H1 (cell line): ENCODE data around the gene BAG2. TPM values are rescaled to one million over a fixed set of nuclear protein-coding genes. Genes with fewer than 3 reads are reported as not detected.

Experiments
- CTCF ChIA-PET: fragments of 300-600 bp; sonication (Branson Sonifier 250); formaldehyde crosslinking; loops from one replicate; lab custom pipeline; 2021; ENCODE audit not compliant: partially characterized antibody; lab: Charles Lee
- POLR2A ChIA-PET: fragments of 300-600 bp; sonication (Branson Sonifier 250); formaldehyde crosslinking; loops from one replicate; lab custom pipeline; 2021; ENCODE audit warnings: inconsistent platforms; ENCODE audit not compliant: partially characterized antibody; lab: Charles Lee
- DNase-seq, 2 experiments: peaks; one replicate each; pipeline versions ENCODE4 v3.0.0 to v3.0.0-alpha.2; 2010 to 2022; ENCODE audit warnings: low spot score in 2 of 2, low read depth in 1 of 2, mixed read lengths in 1 of 2
- FAIRE-seq: peaks from 2 replicates; lab custom pipeline; 2011; peaks lifted over from hg19 to GRCh38; lab: Jason Lieb, UNC
- H2AFZ ChIP-seq: 2 replicates; pipeline ENCODE4 v1.8.1; 2012; ENCODE audit warnings: low read length, inconsistent platforms
- H2AK5ac ChIP-seq: 2 replicates; pipeline ENCODE4 v1.6.1; 2013; ENCODE audit warnings: low read depth, low read length
- H2BK120ac ChIP-seq: replicated peaks from 2 replicates; pipeline ENCODE3; 2013; ENCODE audit warnings: low read depth, low read length, inconsistent platforms
- H2BK12ac ChIP-seq: 2 replicates; pipeline ENCODE4 v1.6.1; 2013; ENCODE audit warnings: low read depth, low read length
- H2BK15ac ChIP-seq: 2 replicates; pipeline ENCODE4 v1.6.1; 2013; ENCODE audit warnings: low read length
- H2BK20ac ChIP-seq: 2 replicates; pipeline ENCODE4 v1.6.1; 2013; ENCODE audit warnings: low read length
- H2BK5ac ChIP-seq: 2 replicates; pipeline ENCODE4 v1.6.1; 2013; ENCODE audit warnings: low read depth, low read length
- H3K14ac ChIP-seq: 2 replicates; pipeline ENCODE4 v1.6.1; 2013; ENCODE audit warnings: inconsistent platforms; ENCODE audit not compliant: insufficient read length
- H3K18ac ChIP-seq: 2 replicates; pipeline ENCODE4 v1.6.1; 2013; ENCODE audit warnings: low read length; ENCODE audit errors: extremely low read depth
- H3K23ac ChIP-seq: 2 replicates; pipeline ENCODE4 v1.6.1; 2013; ENCODE audit warnings: inconsistent platforms; ENCODE audit not compliant: insufficient read length
- H3K23me2 ChIP-seq: 2 replicates; pipeline ENCODE4 v1.6.1; 2013; ENCODE audit warnings: low read depth, low read length
- H3K27ac ChIP-seq: 2 replicates; pipeline ENCODE4 v1.6.1; 2011; ENCODE audit warnings: low read depth, low read length, inconsistent platforms
- H3K27me3 ChIP-seq, 4 experiments: replicated peaks in 1 of 4; 1 replicate in 1 of 4; 2 replicates in 3 of 4; pipeline versions ENCODE4 v1.6.1 to v1.8.1; 2011 to 2013; ENCODE audit warnings: low read length in 3 of 4, mild to moderate bottlenecking in 3 of 4, inconsistent platforms in 2 of 4, mixed read lengths in 2 of 4, moderate library complexity in 1 of 4; ENCODE audit not compliant: control insufficient read depth in 3 of 4, insufficient read depth in 3 of 4; ENCODE audit errors: extremely low read depth in 1 of 4
- H3K36me3 ChIP-seq, 4 experiments: 2 replicates each; pipeline versions ENCODE4 v1.6.1 to v1.8.1; 2011 to 2013; ENCODE audit warnings: mild to moderate bottlenecking in 4 of 4, low read length in 3 of 4, moderate library complexity in 2 of 4, control low read depth in 1 of 4, inconsistent platforms in 1 of 4; ENCODE audit not compliant: insufficient read depth in 4 of 4, control insufficient read depth in 2 of 4
- H3K4ac ChIP-seq: replicated peaks from 2 replicates; pipeline ENCODE3; 2013; ENCODE audit warnings: low read length, low read depth, mixed read lengths, inconsistent platforms; ENCODE audit not compliant: insufficient read length
- H3K4me1 ChIP-seq, 4 experiments: replicated peaks in 1 of 4; 1 replicate in 1 of 4; 2 replicates in 3 of 4; pipeline versions ENCODE4 v1.6.1 to v1.8.1; 2011 to 2013; ENCODE audit warnings: low read length in 3 of 4, inconsistent platforms in 2 of 4, mixed read lengths in 1 of 4; ENCODE audit not compliant: insufficient read depth in 4 of 4, control insufficient read depth in 3 of 4
- H3K4me2 ChIP-seq, 2 experiments: 2 replicates each; pipeline versions ENCODE4 v1.6.1 to v1.8.1; 2011 to 2013; ENCODE audit warnings: low read depth in 2 of 2, low read length in 2 of 2, control low read depth in 1 of 2, inconsistent platforms in 1 of 2, mild to moderate bottlenecking in 1 of 2; ENCODE audit not compliant: insufficient read depth in 1 of 2
- H3K4me3 ChIP-seq, 4 experiments: fragments of 200-600, 300-600 bp in 1 of 4; sonication (generic), shearing (Covaris generic), sonication (Bioruptor Twin) in 1 of 4; 2 replicates each; pipeline versions ENCODE4 v1.5.1 to v1.8.1; 2011 to 2016; ENCODE audit warnings: low read length in 4 of 4, low read depth in 3 of 4, control low read depth in 2 of 4, inconsistent platforms in 2 of 4, mild to moderate bottlenecking in 2 of 4, mixed read lengths in 1 of 4, moderate library complexity in 1 of 4; ENCODE audit not compliant: insufficient read depth in 2 of 4; ENCODE audit errors: extremely low read depth in 1 of 4
- H3K56ac ChIP-seq: replicated peaks from 2 replicates; pipeline ENCODE3; 2013; ENCODE audit warnings: low read depth, mild to moderate bottlenecking, mixed read lengths, low read length, inconsistent platforms; ENCODE audit not compliant: insufficient read length
- H3K79me1 ChIP-seq: 2 replicates; pipeline ENCODE4 v1.6.1; 2013; ENCODE audit warnings: low read depth, low read length, control low read depth
- H3K79me2 ChIP-seq, 2 experiments: 2 replicates each; pipeline versions ENCODE4 v1.6.1 to v1.8.1; 2012 to 2013; ENCODE audit warnings: low read length in 2 of 2, mild to moderate bottlenecking in 2 of 2, inconsistent platforms in 1 of 2; ENCODE audit not compliant: insufficient read depth in 2 of 2, control insufficient read depth in 1 of 2
- H3K9ac ChIP-seq, 4 experiments: replicated peaks in 1 of 4; 1 replicate in 1 of 4; 2 replicates in 3 of 4; pipeline versions ENCODE4 v1.6.1 to v1.8.1; 2011 to 2013; ENCODE audit warnings: low read depth in 3 of 4, low read length in 3 of 4, control low read depth in 2 of 4, mild to moderate bottlenecking in 2 of 4, moderate library complexity in 2 of 4, inconsistent platforms in 1 of 4; ENCODE audit errors: extremely low read depth in 1 of 4
- H3K9me3 ChIP-seq, 2 experiments: 2 replicates each; pipeline versions ENCODE4 v1.6.1 to v1.8.1; 2012 to 2013; ENCODE audit warnings: mild to moderate bottlenecking in 2 of 2, moderate library complexity in 2 of 2, control low read depth in 1 of 2, inconsistent platforms in 1 of 2, low read depth in 1 of 2, low read length in 1 of 2, mixed read lengths in 1 of 2; ENCODE audit not compliant: insufficient read depth in 2 of 2
- H4K20me1 ChIP-seq, 2 experiments: replicated peaks in 1 of 2; 2 replicates each; pipeline versions ENCODE3 to v1.8.1; 2011 to 2013; ENCODE audit warnings: inconsistent platforms in 2 of 2, low read length in 2 of 2, mild to moderate bottlenecking in 1 of 2; ENCODE audit not compliant: insufficient read depth in 2 of 2, control insufficient read depth in 1 of 2
- H4K5ac ChIP-seq: 2 replicates; pipeline ENCODE4 v1.6.1; 2013; ENCODE audit warnings: low read length, low read depth, mixed read lengths, inconsistent platforms; ENCODE audit not compliant: insufficient read length
- H4K8ac ChIP-seq: 2 replicates; pipeline ENCODE4 v1.8.0; 2013; ENCODE audit warnings: mild to moderate bottlenecking, moderate library complexity, low read length, inconsistent platforms; ENCODE audit not compliant: insufficient read depth; ENCODE audit errors: extremely low read depth
- H4K91ac ChIP-seq: replicated peaks from 2 replicates; pipeline ENCODE3; 2013; ENCODE audit warnings: low read length, mixed read lengths, inconsistent platforms; ENCODE audit not compliant: insufficient read length
- WGBS, 2 experiments: shearing (Covaris generic) in 1 of 2; methylation state at CpG; one replicate each; pipeline versions ENCODE4 v1.1.6 to v1.1.7; 2013 to 2015; ENCODE audit warnings: low lambda C conversion rate in 2 of 2, mixed read lengths in 2 of 2, inconsistent platforms in 1 of 2, low coverage in 1 of 2, missing lambda C conversion rate in 1 of 2; ENCODE audit not compliant: insufficient replicate concordance in 2 of 2, insufficient coverage in 1 of 2, insufficient read length in 1 of 2; ENCODE audit errors: extremely low coverage in 1 of 2, missing lambda C conversion rate in 1 of 2; 5-methylcytosine and 5-hydroxymethylcytosine counted together
- polyA plus RNA-seq, 7 experiments: library from polyadenylated mRNA; depleted of rRNA in 3 of 7; stranded (reverse) in 5 of 7; unstranded in 2 of 7; fragments of >200 nt in 5 of 7; fragments of 200-250 nt in 2 of 7; gene quantifications; 1 replicate in 5 of 7; 2 replicates in 1 of 7; 4 replicates in 1 of 7; pipeline versions ENCODE4 v1.2.1 to v1.2.3, GENCODE V29; 2011 to 2013; ENCODE audit warnings: missing spikeins in 2 of 7, mixed read lengths in 2 of 7
- total RNA-seq: library from RNA; stranded (reverse); fragmentation: NEBNext Ultra II Directional; extraction: Animal tissue kit (Norgen Biotek cat#: 25700); gene quantifications from 2 replicates; pipeline ENCODE4 v1.2.1, GENCODE V29; 2021

The BAG2 gene
- total and polyA plus RNA-seq, 2 of the 8 experiments (the other 6 are each of a cell fraction or from before 2014, with no cell fraction given): 4.4 to 7.4 TPM

DNA sequence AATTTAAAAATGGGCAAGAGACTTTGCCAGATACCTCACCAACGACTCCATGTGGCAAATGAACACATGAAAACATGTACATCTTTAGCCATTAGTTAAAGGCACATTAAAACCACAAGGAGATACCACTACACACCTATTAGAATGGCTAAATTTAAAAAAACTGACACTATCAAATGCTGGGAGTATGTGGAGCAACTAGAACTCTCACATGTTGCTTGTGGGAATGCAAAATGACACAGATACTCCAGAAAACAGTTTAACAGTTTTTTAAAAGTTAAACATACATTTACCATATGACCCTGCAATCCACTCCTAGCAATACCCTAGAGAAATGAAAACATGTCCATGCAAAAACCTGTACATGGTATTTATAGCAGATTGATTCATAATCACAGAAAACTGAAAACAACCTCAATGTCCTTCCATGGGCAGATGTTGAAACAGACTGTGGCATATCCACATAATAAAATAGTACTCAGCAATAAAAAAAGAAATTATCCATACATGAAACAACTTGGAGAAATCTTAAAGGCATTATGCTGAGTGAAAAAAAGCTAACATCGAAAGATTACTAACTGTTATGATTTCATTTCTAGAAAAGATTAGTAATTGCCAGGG lies 48.1 kb downstream of the BAG2 start:
- Histone ChIP-seq H4K5ac (no peak overlapping the region), H4K8ac (no peak overlapping the region), H4K20me1 (peaks cover 0 to 7% of the 10 kb centered on the region in 2 experiments), H3K79me1 (no peaks in the 10 kb centered on the region), H3K23ac (no peak overlapping the region), H3K23me2 (peaks cover 7% of the 10 kb centered on the region), H3K14ac (no peak overlapping the region), H3K9me3 (0 out of 4 replicates have a peak, but pooled peaks cover 0 to 5% of the 10 kb centered on the region in 2 experiments), H3K79me2 (peaks cover 0 to 61% of the 10 kb centered on the region in 2 experiments; a peak in 3 of 4 replicates), H2BK20ac (no peak overlapping the region), H3K4me1 (peaks cover 0 to 3% (median under 1%) of the 10 kb centered on the region in 4 experiments; a peak in 2 of 7 replicates), H3K56ac (no peak overlapping the region), H4K91ac (no peak overlapping the region), H2BK12ac (no peak overlapping the region), H3K36me3 (peaks cover 0 to 4% (median 0%) of the 10 kb centered on the region in 4 experiments; a peak in 1 of 8 replicates), H3K4ac (no peak overlapping the region), H3K27ac (no peak overlapping the region), H2BK5ac (no peak overlapping the region), H3K4me3 (peak overlapping the region in 1 of 4 experiments; percentile 90; a peak in 1 of 8 replicates), H3K4me2 (peak overlapping the region in 1 of 2 experiments; percentile 35; a peak in 2 of 4 replicates), H3K9ac (no peak overlapping the region), H2AFZ (no peak overlapping the region), H2BK120ac (no peak overlapping the region), H2BK15ac (no peak overlapping the region), H2AK5ac (no peak overlapping the region), H3K18ac (no peak overlapping the region), H3K27me3 (no peaks in the 10 kb centered on the region)
- ChIA-PET POLR2A (no interaction called here), CTCF (interaction anchor here (0.7 kb wide), 1 partner anchor 97 kb away, joined by 3 read pairs; the partner anchor contains the start of gene PRIM2)
- 94% methylated on average over 2 of the region's 2 CpGs; no CpG with 5 or more reads in 1 of the 2 experiments for WGBS, 2 experiments
- DNase-seq (no peak), FAIRE-seq (no peak)
